Loucy (cell line): Measurements from ENCODE around the gene NDUFAF8.

ENCODE experiments used
- CTCF ChIP-seq: fragments of 200-600 bp; sonication (generic); conservative IDR thresholded peaks from 2 replicates; pipeline ENCODE4 v1.5.1; 2014; ENCODE audit warnings: mild to moderate bottlenecking, antibody characterized with exemption, low read length
- EZH2phosphoT487 ChIP-seq: fragments of 200-600 bp; IDR thresholded peaks from 2 replicates; pipeline ENCODE4 v1.6.1; 2018; ENCODE audit warnings: antibody characterized with exemption, mild to moderate bottlenecking, moderate library complexity, borderline replicate concordance

- TF ChIP-seq CTCF, result no peak
- no peak for TF ChIP-seq EZH2phosphoT487
Measured at GRCh38 chr17:81277946-81278693, 39.0 kb downstream of the NDUFAF8 start.
